Stimulated activated CD8-positive, alpha-beta memory T cell treated with anti-CD3 and anti-CD28 coated beads, Interleukin-4, amount 100 ng/mL, for 4 hours (primary cell): ENCODE measurements around the gene ZIC4.

Experiments used
- DNase-seq, 2 donors: peaks; one replicate each; pipeline ENCODE4 v3.0.0-alpha.2; 2020; ENCODE audit warnings: low read depth in 2 of 2, low spot score in 1 of 2

Gene ZIC4

GRCh38 chr3:147405231-147406027 lies 914 bp downstream of the ZIC4 start:
- no peak for DNase-seq

- DNase-seq = no peak
Measured at GRCh38 chr3:147404800-147405230, 1.5 kb downstream of the ZIC4 start.

GRCh38 chr3:147404000-147404799 lies 2.1 kb downstream of the ZIC4 start:
- no peak for DNase-seq

- DNase-seq = no peak
Measured at GRCh38 chr3:147403511-147403910, 2.8 kb downstream of the ZIC4 start.

GRCh38 chr3:147402159-147402558 lies 4.2 kb downstream of the ZIC4 start:
- DNase-seq = no peak

- DNase-seq = no peak
Measured at GRCh38 chr3:147401421-147401820, 4.9 kb downstream of the ZIC4 start.

GRCh38 chr3:147400999-147401398 lies 5.3 kb downstream of the ZIC4 start:
- DNase-seq = no peak

- DNase-seq = no peak
Measured at GRCh38 chr3:147400111-147400510, 6.2 kb downstream of the ZIC4 start.

- DNase-seq = no peak
Measured at GRCh38 chr3:147398813-147399534, 7.4 kb downstream of the ZIC4 start.

GRCh38 chr3:147397875-147398812 lies 8.2 kb downstream of the ZIC4 start:
- DNase-seq = no peak

- no peak for DNase-seq
Measured at GRCh38 chr3:147397155-147397874, 9.0 kb downstream of the ZIC4 start.

GRCh38 chr3:147396712-147397046 lies 9.7 kb downstream of the ZIC4 start:
- DNase-seq = no peak

GRCh38 chr3:147395899-147396711 lies 10.2 kb downstream of the ZIC4 start:
- DNase-seq = no peak

GRCh38 chr3:147394884-147395225 lies 11.5 kb downstream of the ZIC4 start:
- no peak for DNase-seq

- no peak for DNase-seq
Measured at GRCh38 chr3:147393943-147394883, 12.1 kb downstream of the ZIC4 start.

- no peak for DNase-seq
Measured at GRCh38 chr3:147393261-147393942, 12.9 kb downstream of the ZIC4 start.

- DNase-seq = no peak
Measured at GRCh38 chr3:147392625-147392946, 13.8 kb downstream of the ZIC4 start.
